ENCODE results near the gene DYTN. TPM values are rescaled to one million over a fixed set of nuclear protein-coding genes. Genes with fewer than 3 reads are reported as not detected.

The DYTN gene
- total RNA-seq, 3 donors from 2014 or later: not detected

- no peaks in the 10 kb centered on the region for H3K9me3 ChIP-seq
Measured at GRCh38 chr2:206698811-206699210, 19.4 kb downstream of the DYTN start.

GRCh38 chr2:206696910-206697309, 21.3 kb downstream of the DYTN start:
- no peak overlapping the region for H3K4me3 ChIP-seq
- no peaks in the 10 kb centered on the region for H3K27me3 ChIP-seq
- no peaks in the 10 kb centered on the region for H3K4me1 ChIP-seq
- intact Hi-C loops (cut with DNase I; ENCODE audit: low total_unique reads): no loop called here
- H3K9me3 ChIP-seq: no peaks in the 10 kb centered on the region
- no peaks in the 10 kb centered on the region for H3K36me3 ChIP-seq
- TF ChIP-seq POLR2AphosphoS5 (IDR thresholded peaks at IDR 0.05) (no peak), CTCF (IDR thresholded peaks at IDR 0.05) (no peak), POLR2A (IDR thresholded peaks at IDR 0.05) (no peak)
- DNase-seq (ENCODE audit: low spot score in 2 of 2): no peak
- no peak overlapping the region for H3K27ac ChIP-seq

More at GRCh38 chr2:206698811-206699210, 19.4 kb downstream of the DYTN start:
- no peaks in the 10 kb centered on the region for H3K36me3 ChIP-seq
- intact Hi-C loops (cut with DNase I; ENCODE audit: low total_unique reads): no loop called here
- H3K27me3 ChIP-seq: no peaks in the 10 kb centered on the region
- no peak overlapping the region for H3K27ac ChIP-seq
- H3K4me1 ChIP-seq: no peaks in the 10 kb centered on the region
- DNase-seq (ENCODE audit: low spot score in 2 of 2): no peak
- no peak overlapping the region for H3K4me3 ChIP-seq
- no peak for TF ChIP-seq POLR2A (IDR thresholded peaks at IDR 0.05)
- TF ChIP-seq POLR2AphosphoS5 (IDR thresholded peaks at IDR 0.05): no peak
- no peak for TF ChIP-seq CTCF (IDR thresholded peaks at IDR 0.05)

GRCh38 chr2:206693399-206694137, 24.6 kb downstream of the DYTN start:
- no peak for DNase-seq (ENCODE audit: low spot score in 2 of 2)
- Histone ChIP-seq H3K9me3 (no peaks in the 10 kb centered on the region), H3K4me1 (no peaks in the 10 kb centered on the region), H3K27me3 (no peaks in the 10 kb centered on the region), H3K4me3 (no peak overlapping the region), H3K36me3 (no peaks in the 10 kb centered on the region), H3K27ac (no peak overlapping the region)
- intact Hi-C loops (cut with DNase I; ENCODE audit: low total_unique reads): no loop called here
- TF ChIP-seq POLR2AphosphoS5 (IDR thresholded peaks at IDR 0.05) (no peak), CTCF (IDR thresholded peaks at IDR 0.05) (peak; percentile 50 to 66 (median 51))

GRCh38 chr2:206692971-206693370, 25.2 kb downstream of the DYTN start:
- no peak for TF ChIP-seq POLR2A (IDR thresholded peaks at IDR 0.05)
- TF ChIP-seq CTCF (IDR thresholded peaks at IDR 0.05): no peak
- no peak for TF ChIP-seq POLR2AphosphoS5 (IDR thresholded peaks at IDR 0.05)
- intact Hi-C loops (cut with DNase I; ENCODE audit: low total_unique reads): no loop called here
- H3K27ac ChIP-seq: no peak overlapping the region
- H3K27me3 ChIP-seq: no peaks in the 10 kb centered on the region
- H3K4me1 ChIP-seq: no peaks in the 10 kb centered on the region
- H3K4me3 ChIP-seq: no peak overlapping the region
- no peak for DNase-seq (ENCODE audit: low spot score in 2 of 2)
- H3K9me3 ChIP-seq: no peaks in the 10 kb centered on the region
- H3K36me3 ChIP-seq: no peaks in the 10 kb centered on the region

- DNase-seq (ENCODE audit: low spot score in 2 of 2): no peak
- TF ChIP-seq CTCF (IDR thresholded peaks at IDR 0.05): no peak
Measured at GRCh38 chr2:206688990-206689389, 29.2 kb downstream of the DYTN start.

More at GRCh38 chr2:206688990-206689389, 29.2 kb downstream of the DYTN start:
- Histone ChIP-seq H3K27ac (no peak overlapping the region), H3K36me3 (no peaks in the 10 kb centered on the region), H3K4me3 (no peak overlapping the region), H3K4me1 (no peaks in the 10 kb centered on the region), H3K9me3 (no peaks in the 10 kb centered on the region), H3K27me3 (no peaks in the 10 kb centered on the region)
- intact Hi-C loops (cut with DNase I; ENCODE audit: low total_unique reads): no loop called here
